C4-2B (cell line): ENCODE measurements around the gene UBTD2.

Experiments
- CTCF ChIP-seq: fragments of 450-650 bp; conservative IDR thresholded peaks from 2 replicates; pipeline ENCODE4 v1.5.1; 2017; ENCODE audit warnings: mild to moderate bottlenecking
- ZFX ChIP-seq: fragments of 450-650 bp; IDR thresholded peaks from 2 replicates; pipeline ENCODE4 v1.6.1; 2017

- TF ChIP-seq CTCF (no peak), ZFX (no peak)
Observed at GRCh38 chr5:172299916-172300439, 16.4 kb upstream of the UBTD2 start.
